Keratinocyte (primary cell): ENCODE results near the gene MALAT1. TPM values are rescaled to one million over a fixed set of nuclear protein-coding genes. Genes with fewer than 3 reads are reported as not detected.

ENCODE experiments used
- DNase-seq: peaks from one replicate; pipeline ENCODE4 v3.0.0-alpha.2; 2011; ENCODE audit warnings: low read depth, missing footprints, low spot score
- FAIRE-seq: peaks from 2 replicates; lab custom pipeline; 2011; peaks lifted over from hg19 to GRCh38; lab: Jason Lieb, UNC
- H2AFZ ChIP-seq: 2 replicates; pipeline ENCODE4 v1.6.0; 2012; ENCODE audit warnings: low read length, control low read depth, inconsistent platforms; ENCODE audit not compliant: control insufficient read depth
- H3K27ac ChIP-seq: 2 replicates; pipeline ENCODE4 v1.5.1; 2011; ENCODE audit warnings: low read length; ENCODE audit not compliant: control insufficient read depth, insufficient read depth
- H3K27me3 ChIP-seq: 3 replicates; pipeline ENCODE4 v1.6.0; 2011; ENCODE audit warnings: low read length; ENCODE audit not compliant: control insufficient read depth, insufficient read depth; ENCODE audit errors: extremely low read depth
- H3K36me3 ChIP-seq, 2 experiments: 2 replicates in 1 of 2; 3 replicates in 1 of 2; pipeline ENCODE4 v1.5.1; 2011; ENCODE audit warnings: low read length in 2 of 2, mild to moderate bottlenecking in 1 of 2; ENCODE audit not compliant: control insufficient read depth in 2 of 2, insufficient read depth in 2 of 2; ENCODE audit errors: extremely low read depth in 1 of 2
- H3K4me1 ChIP-seq: 3 replicates; pipeline ENCODE4 v1.5.1; 2011; ENCODE audit warnings: low read length; ENCODE audit not compliant: control insufficient read depth, insufficient read depth; ENCODE audit errors: extremely low read depth
- H3K4me2 ChIP-seq: 3 replicates; pipeline ENCODE4 v1.6.0; 2011; ENCODE audit warnings: low read depth, low read length; ENCODE audit not compliant: control insufficient read depth, insufficient read depth; ENCODE audit errors: extremely low read depth
- H3K4me3 ChIP-seq, 3 experiments: fragments of 200-600 bp in 1 of 3; sonication (generic) in 1 of 3; 2 replicates in 2 of 3; 3 replicates in 1 of 3; pipeline ENCODE4 v1.5.1; 2011 to 2016; ENCODE audit warnings: low read length in 3 of 3, mild to moderate bottlenecking in 3 of 3, control low read depth in 2 of 3, inconsistent platforms in 1 of 3, low read depth in 1 of 3, mixed read lengths in 1 of 3, mixed run types in 1 of 3, moderate library complexity in 1 of 3; ENCODE audit not compliant: control insufficient read depth in 2 of 3, insufficient read depth in 2 of 3; ENCODE audit errors: extremely low read depth in 1 of 3
- H3K79me2 ChIP-seq: 2 replicates; pipeline ENCODE4 v1.6.0; 2012; ENCODE audit warnings: low read length; ENCODE audit not compliant: control insufficient read depth, insufficient read depth
- H3K9ac ChIP-seq: 3 replicates; pipeline ENCODE4 v1.6.0; 2011; ENCODE audit warnings: low read length; ENCODE audit not compliant: control insufficient read depth, insufficient read depth; ENCODE audit errors: extremely low read depth
- H3K9me1 ChIP-seq: 3 replicates; pipeline ENCODE4 v1.6.0; 2011; ENCODE audit warnings: low read length; ENCODE audit not compliant: control insufficient read depth, insufficient read depth; ENCODE audit errors: extremely low read depth
- H3K9me3 ChIP-seq: 2 replicates; pipeline ENCODE4 v1.5.1; 2012; ENCODE audit warnings: low read depth, low read length; ENCODE audit not compliant: control insufficient read depth
- H4K20me1 ChIP-seq: 3 replicates; pipeline ENCODE4 v1.6.0; 2011; ENCODE audit warnings: low read length; ENCODE audit not compliant: control insufficient read depth, insufficient read depth; ENCODE audit errors: extremely low read depth
- CTCF ChIP-seq, 3 experiments: IDR thresholded peaks in 1 of 3; conservative IDR thresholded peaks in 1 of 3; optimal IDR thresholded peaks in 1 of 3; 2 replicates in 2 of 3; 3 replicates in 1 of 3; pipeline versions ENCODE3 to v1.5.1; 2011; ENCODE audit warnings: low read length in 3 of 3, mild to moderate bottlenecking in 3 of 3, moderate library complexity in 2 of 3, control low read depth in 1 of 3, inconsistent platforms in 1 of 3; ENCODE audit not compliant: insufficient read depth in 2 of 3; ENCODE audit errors: extremely low read depth in 1 of 3
- EZH2 ChIP-seq: IDR thresholded peaks from one replicate; pipeline ENCODE4 v1.6.1; 2012; ENCODE audit warnings: inconsistent platforms, mild to moderate bottlenecking, low read length, moderate library complexity
- dilution Hi-C: fragments of 300-500 bp; cut with MboI; formaldehyde crosslinking; loops from one replicate; pipeline ENCODE4 v1.7.0; 2020; ENCODE audit warnings: low sequenced_read_pairs; ENCODE audit not compliant: extremely low pct_ligation_motif_present
- polyA plus RNA-seq, 5 experiments: library from polyadenylated mRNA; depleted of rRNA in 3 of 5; stranded (reverse) in 3 of 5; stranded (forward) in 1 of 5; unstranded in 1 of 5; fragments of >200 nt; gene quantifications; 1 replicate in 1 of 5; 2 replicates in 3 of 5; 3 replicates in 1 of 5; pipeline versions ENCODE4 v1.2.1 to v1.2.3, GENCODE V29; 2011 to 2012; ENCODE audit warnings: missing spikeins in 2 of 5, low read depth in 1 of 5, low replicate concordance in 1 of 5

Gene MALAT1
- polyA plus RNA-seq, 1 donor (not counting 4 experiments of a cell fraction or from before 2014, with no cell fraction given) = 1,768 TPM

DNA sequence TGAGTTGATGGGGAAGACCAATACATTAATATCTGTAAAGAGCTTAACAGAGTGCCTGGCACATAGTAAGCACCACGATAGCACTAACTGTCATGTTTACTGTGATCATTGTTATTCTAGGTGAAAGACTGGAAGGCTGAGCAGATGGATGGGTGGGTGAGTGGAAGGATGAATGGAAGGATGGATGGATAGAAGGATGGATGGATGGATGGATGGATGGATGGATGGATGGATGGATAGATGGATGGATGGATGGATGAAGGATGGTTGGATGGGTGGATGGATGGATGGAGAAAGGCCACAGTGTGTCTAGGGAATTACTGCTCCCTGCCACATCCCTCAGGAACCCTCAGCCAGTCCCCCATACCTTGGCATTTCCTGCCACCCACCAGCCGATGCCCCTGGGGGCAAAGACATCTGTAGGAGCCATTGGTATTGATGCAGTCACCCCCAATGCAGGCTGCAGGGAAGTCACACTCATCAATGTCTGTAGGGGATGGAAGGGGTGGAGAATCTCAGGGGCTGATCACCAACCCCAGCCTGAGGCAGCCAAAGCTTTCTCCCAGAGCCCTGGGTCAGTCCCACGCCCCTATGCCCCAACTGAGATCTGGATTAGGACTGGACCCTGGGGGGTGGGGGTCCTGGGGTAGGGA lies 44.0 kb downstream of the MALAT1 start:
- peaks cover 3% of the 10 kb centered on the region for H4K20me1 ChIP-seq
- dilution Hi-C loops = no loop called here
- DNase-seq (no peak), FAIRE-seq (no peak)
- no peaks in the 10 kb centered on the region for H3K9me3 ChIP-seq
- H3K79me2 ChIP-seq = no peaks in the 10 kb centered on the region
- no peak for TF ChIP-seq CTCF (optimal IDR thresholded peaks at IDR 0.05 in 1 of 3, IDR thresholded peaks at IDR 0.05 in 1 of 3, conservative IDR thresholded peaks at IDR 0.05 in 1 of 3; ENCODE audit: extremely low read depth in 1 of 3, insufficient read depth in 2 of 3, low read length in 3 of 3)
- no peak for TF ChIP-seq EZH2
- no peak overlapping the region for H3K4me2 ChIP-seq
- peaks cover 0 to 2% of the 10 kb centered on the region in 2 experiments for H3K36me3 ChIP-seq
- H3K4me1 ChIP-seq = peaks cover 17% of the 10 kb centered on the region
- no peak overlapping the region for H3K27ac ChIP-seq
- no peaks in the 10 kb centered on the region for H3K27me3 ChIP-seq
- H3K9me1 ChIP-seq = no peaks in the 10 kb centered on the region
- H3K4me3 ChIP-seq = no peak overlapping the region
- no peak overlapping the region for H3K9ac ChIP-seq
- H2AFZ ChIP-seq = no peak overlapping the region

- DNase-seq = no peak
- TF ChIP-seq CTCF (optimal IDR thresholded peaks at IDR 0.05 in 1 of 3, IDR thresholded peaks at IDR 0.05 in 1 of 3, conservative IDR thresholded peaks at IDR 0.05 in 1 of 3; ENCODE audit: extremely low read depth in 1 of 3, insufficient read depth in 2 of 3, low read length in 3 of 3) (no peak), EZH2 (no peak)
- no peaks in the 10 kb centered on the region for H3K9me1 ChIP-seq
- H3K36me3 ChIP-seq = no peaks in the 10 kb centered on the region
- no peaks in the 10 kb centered on the region for H3K9me3 ChIP-seq
- FAIRE-seq = no peak
- no peak overlapping the region for H3K27ac ChIP-seq
- peaks cover 16% of the 10 kb centered on the region for H3K4me1 ChIP-seq
- no peak overlapping the region for H3K4me3 ChIP-seq
- dilution Hi-C loops = no loop called here
- no peak overlapping the region for H3K9ac ChIP-seq
- no peaks in the 10 kb centered on the region for H4K20me1 ChIP-seq
- H3K27me3 ChIP-seq = no peaks in the 10 kb centered on the region
- H3K4me2 ChIP-seq = peak overlapping the region; percentile 64
- no peak overlapping the region for H2AFZ ChIP-seq
- no peaks in the 10 kb centered on the region for H3K79me2 ChIP-seq
Observed at GRCh38 chr11:65545853-65546216, 47.0 kb downstream of the MALAT1 start.
